AG04450 (cell line): ENCODE data around the gene CROCC. TPM values are rescaled to one million over a fixed set of nuclear protein-coding genes. Genes with fewer than 3 reads are reported as not detected.

Experiments
- CTCF ChIA-PET: fragments of 300-600, 350-600 bp; formaldehyde crosslinking; extraction: SDS; loops from one replicate; lab custom pipeline; 2022; ENCODE audit warnings: antibody characterized with exemption, inconsistent platforms; lab: Charles Lee
- POLR2A ChIA-PET: fragments of 350-600 bp; formaldehyde crosslinking; extraction: SDS; loops from one replicate; lab custom pipeline; 2021; ENCODE audit warnings: antibody characterized with exemption, inconsistent platforms; lab: Yijun Ruan, JAX
- DNase-seq: peaks from one replicate; pipeline ENCODE4 v3.0.0-alpha.2; 2011; ENCODE audit warnings: low read depth, low spot score
- H3K27ac ChIP-seq: one replicate; pipeline ENCODE4 v1.5.1; 2012; ENCODE audit warnings: low read depth, low read length, control low read depth
- H3K27me3 ChIP-seq: one replicate; pipeline ENCODE4 v1.6.0; 2012; ENCODE audit warnings: low read length; ENCODE audit not compliant: control insufficient read depth, insufficient read depth
- H3K4me3 ChIP-seq: 2 replicates; pipeline ENCODE4 v1.5.1; 2011; ENCODE audit warnings: mild to moderate bottlenecking, low read depth, low read length, control low read depth
- H3K9me3 ChIP-seq: 2 replicates; pipeline ENCODE4 v1.5.1; 2012; ENCODE audit warnings: low read length; ENCODE audit not compliant: control insufficient read depth, insufficient read depth
- polyA plus RNA-seq: library from polyadenylated mRNA; depleted of rRNA; stranded (reverse); fragments of >200 nt; gene quantifications from 2 replicates; pipeline ENCODE4 v1.2.3, GENCODE V29; 2011
- TF ChIP-seq, protein P1 (sequence below): IDR thresholded peaks from 2 replicates; pipeline ENCODE4 v1.5.1; 2011; ENCODE audit warnings: low read depth, low read length, control low read depth, inconsistent platforms

Gene CROCC
- polyA plus RNA-seq, 1 experiment: 4.2 TPM

DNA sequence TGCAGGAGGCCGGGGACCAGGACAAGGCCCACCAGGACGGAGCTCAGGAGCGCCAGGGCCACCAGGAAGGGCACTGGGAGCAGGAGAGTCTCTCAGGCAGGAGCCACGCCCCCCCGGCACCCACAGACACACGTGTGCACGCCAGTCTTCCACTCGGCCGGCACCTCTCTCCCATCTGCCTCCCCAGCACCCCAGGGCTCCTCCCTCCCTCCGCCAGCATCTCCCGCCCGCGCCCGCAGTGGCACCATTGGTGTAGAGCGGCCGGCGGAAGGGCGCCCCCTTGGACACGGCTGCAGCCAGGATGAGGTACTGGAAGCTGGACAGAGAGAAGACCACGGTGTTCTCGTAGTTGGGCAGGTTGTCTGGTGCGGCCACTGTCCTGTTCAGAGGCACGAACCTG, 64.8 kb downstream of the CROCC start:
- POLR2A ChIA-PET: no interaction called here
- Histone ChIP-seq H3K9me3 (no peaks in the 10 kb centered on the region; the same call in 1 of the 2 replicates), H3K27ac (no peak overlapping the region), H3K27me3 (no peaks in the 10 kb centered on the region), H3K4me3 (no peak overlapping the region)
- no peak for DNase-seq
- CTCF ChIA-PET: interaction anchor here (1.2 to 1.5 kb wide), 3 partner anchors 9 to 26 kb away, joined by 3 to 5 read pairs (median 3); no protein-coding TSS in a partner anchor
- TF ChIP-seq, protein P1, sequence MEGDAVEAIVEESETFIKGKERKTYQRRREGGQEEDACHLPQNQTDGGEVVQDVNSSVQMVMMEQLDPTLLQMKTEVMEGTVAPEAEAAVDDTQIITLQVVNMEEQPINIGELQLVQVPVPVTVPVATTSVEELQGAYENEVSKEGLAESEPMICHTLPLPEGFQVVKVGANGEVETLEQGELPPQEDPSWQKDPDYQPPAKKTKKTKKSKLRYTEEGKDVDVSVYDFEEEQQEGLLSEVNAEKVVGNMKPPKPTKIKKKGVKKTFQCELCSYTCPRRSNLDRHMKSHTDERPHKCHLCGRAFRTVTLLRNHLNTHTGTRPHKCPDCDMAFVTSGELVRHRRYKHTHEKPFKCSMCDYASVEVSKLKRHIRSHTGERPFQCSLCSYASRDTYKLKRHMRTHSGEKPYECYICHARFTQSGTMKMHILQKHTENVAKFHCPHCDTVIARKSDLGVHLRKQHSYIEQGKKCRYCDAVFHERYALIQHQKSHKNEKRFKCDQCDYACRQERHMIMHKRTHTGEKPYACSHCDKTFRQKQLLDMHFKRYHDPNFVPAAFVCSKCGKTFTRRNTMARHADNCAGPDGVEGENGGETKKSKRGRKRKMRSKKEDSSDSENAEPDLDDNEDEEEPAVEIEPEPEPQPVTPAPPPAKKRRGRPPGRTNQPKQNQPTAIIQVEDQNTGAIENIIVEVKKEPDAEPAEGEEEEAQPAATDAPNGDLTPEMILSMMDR: no peak

GRCh38 chr1:16986962-16987361, 65.2 kb downstream of the CROCC start:
- POLR2A ChIA-PET: no interaction called here
- Histone ChIP-seq H3K9me3 (no peaks in the 10 kb centered on the region; the same call in 1 of the 2 replicates), H3K27me3 (no peaks in the 10 kb centered on the region), H3K27ac (no peak overlapping the region), H3K4me3 (no peak overlapping the region)
- TF ChIP-seq, protein P1: peak; percentile 29; the same call in 1 of the 2 replicates
- no peak for DNase-seq
- CTCF ChIA-PET: interaction anchor here (1.2 to 1.5 kb wide), 3 partner anchors 9 to 26 kb away, joined by 3 to 5 read pairs (median 3); no protein-coding TSS in a partner anchor

DNA sequence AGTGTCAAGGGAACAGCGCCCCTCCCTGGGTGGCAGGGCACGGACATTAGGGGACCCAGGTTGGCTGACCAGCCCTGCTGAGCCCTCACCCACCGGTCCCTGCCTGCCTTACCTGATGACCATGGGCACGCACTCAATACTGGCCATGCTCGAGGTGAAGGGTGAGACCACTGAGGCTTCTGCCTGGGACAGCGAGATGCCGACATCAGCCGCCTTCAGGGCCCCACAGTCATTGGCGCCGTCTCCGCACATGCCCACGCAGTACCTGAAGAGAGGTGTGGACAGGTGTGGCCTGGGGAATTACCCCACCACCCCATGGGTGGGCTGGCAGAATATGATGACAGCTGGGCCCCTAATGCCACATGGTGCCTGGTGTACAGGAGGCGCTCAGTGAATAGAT, 66.5 kb downstream of the CROCC start:
- TF ChIP-seq, protein P1: no peak
- Histone ChIP-seq H3K27me3 (no peaks in the 10 kb centered on the region), H3K4me3 (no peak overlapping the region), H3K9me3 (no peaks in the 10 kb centered on the region; the same call in 1 of the 2 replicates), H3K27ac (no peak overlapping the region)
- no peak for DNase-seq
- POLR2A ChIA-PET: interaction anchor here (0.5 kb wide), 1 partner anchor 45 kb away, joined by 4 read pairs; no protein-coding TSS in a partner anchor
- CTCF ChIA-PET: no interaction called here

- DNase-seq: no peak
- TF ChIP-seq, protein P1: no peak
- no peak overlapping the region for H3K27ac ChIP-seq
- POLR2A ChIA-PET: interaction anchor here (1.6 kb wide), 1 partner anchor 10 kb away, joined by 5 read pairs; the partner anchor contains the start of gene MFAP2
- H3K9me3 ChIP-seq: no peaks in the 10 kb centered on the region; the same call in 1 of the 2 replicates
- H3K4me3 ChIP-seq: no peak overlapping the region
- H3K27me3 ChIP-seq: no peaks in the 10 kb centered on the region
- CTCF ChIA-PET: no interaction called here
These were observed 68.1 kb downstream of the CROCC start for GRCh38 chr1:16989676-16990391.

DNA sequence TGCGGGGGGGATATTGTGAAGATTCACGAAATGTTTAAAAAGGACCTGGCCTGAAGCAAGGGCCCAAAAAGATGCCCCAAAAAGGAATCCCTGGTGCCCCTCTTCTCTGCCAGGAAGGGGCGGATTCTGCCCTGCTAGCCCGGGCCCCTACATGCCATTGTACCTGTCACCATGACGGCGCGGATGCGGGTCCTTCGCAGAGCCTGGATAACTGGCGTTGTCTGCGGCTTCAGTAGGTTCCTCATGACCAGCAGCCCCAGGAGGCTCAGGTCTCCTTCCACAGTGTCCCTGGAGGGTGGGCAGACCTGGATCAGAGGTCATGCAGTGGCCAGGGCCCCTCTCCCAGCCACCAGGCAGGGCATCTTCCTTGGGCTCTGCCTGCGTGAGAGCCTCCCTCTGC, 69.8 kb downstream of the CROCC start:
- H3K9me3 ChIP-seq: no peaks in the 10 kb centered on the region; the same call in 1 of the 2 replicates
- H3K27me3 ChIP-seq: no peaks in the 10 kb centered on the region
- TF ChIP-seq, protein P1: no peak
- POLR2A ChIA-PET: interaction anchor here (0.7 kb wide), 1 partner anchor 11 kb away, joined by 3 read pairs; the partner anchor contains the start of gene MFAP2
- H3K4me3 ChIP-seq: no peak overlapping the region
- CTCF ChIA-PET: interaction anchor here (0.5 kb wide), 1 partner anchor 60 kb away, joined by 3 read pairs; no protein-coding TSS in a partner anchor
- DNase-seq: no peak
- no peak overlapping the region for H3K27ac ChIP-seq
